ENCODE data around the gene DCTN4. TPM values are rescaled to one million over a fixed set of nuclear protein-coding genes. Genes with fewer than 3 reads are reported as not detected.

The DCTN4 gene
- total RNA-seq, 1 experiment from 2014 or later: 51.9 TPM

GRCh38 chr5:150660108-150660831 is 98.5 kb downstream of the DCTN4 start:
- peaks cover 11% of the 10 kb centered on the region for H3K36me3 Mint-ChIP-seq (ENCODE audit: insufficient read depth, unreplicated experiment)
- no TSS peak for BruUV-seq (replicated peaks)
- TF ChIP-seq CTCF (IDR thresholded peaks at IDR 0.05; ENCODE audit: unreplicated experiment): no peak
- peaks cover 3% of the 10 kb centered on the region for H3K9me3 Mint-ChIP-seq (ENCODE audit: low read depth, unreplicated experiment)
- CTCF ChIA-PET: interaction anchor here (0.6 to 0.7 kb wide), 2 partner anchors 87 to 104 kb away, joined by 3 to 6 read pairs; no protein-coding TSS in a partner anchor
- H3K27ac Mint-ChIP-seq (ENCODE audit: unreplicated experiment): no peak overlapping the region
- peaks cover 59% of the 10 kb centered on the region for H3K27me3 Mint-ChIP-seq (ENCODE audit: unreplicated experiment)
- H3K4me3 Mint-ChIP-seq (ENCODE audit: low read depth, unreplicated experiment): no peak overlapping the region
- intact Hi-C loops (cut with micrococcal nuclease; ENCODE audit: unreplicated experiment): no loop called here
- H3K4me1 Mint-ChIP-seq (ENCODE audit: low read depth, unreplicated experiment): no peaks in the 10 kb centered on the region
- DNase-seq: no peak

- H3K36me3 Mint-ChIP-seq (ENCODE audit: insufficient read depth, unreplicated experiment): peaks cover 11% of the 10 kb centered on the region
- H3K9me3 Mint-ChIP-seq (ENCODE audit: low read depth, unreplicated experiment): peaks cover 3% of the 10 kb centered on the region
- no peak for TF ChIP-seq CTCF (IDR thresholded peaks at IDR 0.05; ENCODE audit: unreplicated experiment)
- H3K27me3 Mint-ChIP-seq (ENCODE audit: unreplicated experiment): peaks cover 52% of the 10 kb centered on the region
- no peaks in the 10 kb centered on the region for H3K4me1 Mint-ChIP-seq (ENCODE audit: low read depth, unreplicated experiment)
- H3K27ac Mint-ChIP-seq (ENCODE audit: unreplicated experiment): no peak overlapping the region
- CTCF ChIA-PET: interaction anchor here (0.6 kb wide), 1 partner anchor 86 kb away, joined by 6 read pairs; no protein-coding TSS in a partner anchor
- no TSS peak for BruUV-seq (replicated peaks)
- intact Hi-C loops (cut with micrococcal nuclease; ENCODE audit: unreplicated experiment): loop anchor here (5.0 kb wide), 1 partner anchor 188 kb away; the partner anchor contains the start of gene IRGM
- no peak for DNase-seq
- H3K4me3 Mint-ChIP-seq (ENCODE audit: low read depth, unreplicated experiment): no peak overlapping the region
Observed at GRCh38 chr5:150659360-150660107, 99.3 kb downstream of the DCTN4 start.

DNA sequence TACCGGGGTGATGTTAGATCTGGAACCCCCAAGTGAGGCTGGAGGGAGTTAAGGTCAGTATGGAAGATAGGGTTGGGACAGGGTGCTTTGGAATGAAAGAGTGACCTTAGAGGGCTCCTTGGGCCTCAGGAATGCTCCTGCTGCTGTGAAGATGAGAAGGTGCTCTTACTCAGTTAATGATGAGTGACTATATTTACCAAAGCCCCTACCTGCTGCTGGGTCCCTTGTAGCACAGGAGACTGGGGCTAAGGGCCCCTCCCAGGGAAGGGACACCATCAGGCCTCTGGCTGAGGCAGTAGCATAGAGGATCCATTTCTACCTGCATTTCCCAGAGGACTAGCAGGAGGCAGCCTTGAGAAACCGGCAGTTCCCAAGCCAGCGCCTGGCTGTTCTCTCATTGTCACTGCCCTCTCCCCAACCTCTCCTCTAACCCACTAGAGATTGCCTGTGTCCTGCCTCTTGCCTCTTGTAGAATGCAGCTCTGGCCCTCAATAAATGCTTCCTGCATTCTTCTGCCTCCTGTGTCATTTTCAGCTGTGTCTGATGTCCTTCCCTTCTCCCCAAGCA is 100.0 kb downstream of the DCTN4 start:
- no peak overlapping the region for H3K4me3 Mint-ChIP-seq (ENCODE audit: low read depth, unreplicated experiment)
- DNase-seq: no peak
- no peak for TF ChIP-seq CTCF (IDR thresholded peaks at IDR 0.05; ENCODE audit: unreplicated experiment)
- peaks cover 3% of the 10 kb centered on the region for H3K9me3 Mint-ChIP-seq (ENCODE audit: low read depth, unreplicated experiment)
- H3K4me1 Mint-ChIP-seq (ENCODE audit: low read depth, unreplicated experiment): no peaks in the 10 kb centered on the region
- no TSS peak for BruUV-seq (replicated peaks)
- peaks cover 11% of the 10 kb centered on the region for H3K36me3 Mint-ChIP-seq (ENCODE audit: insufficient read depth, unreplicated experiment)
- intact Hi-C loops (cut with micrococcal nuclease; ENCODE audit: unreplicated experiment): loop anchor here (5.0 kb wide), 1 partner anchor 189 kb away; the partner anchor contains the start of gene IRGM
- H3K27me3 Mint-ChIP-seq (ENCODE audit: unreplicated experiment): peaks cover 47% of the 10 kb centered on the region
- CTCF ChIA-PET: no interaction called here
- no peak overlapping the region for H3K27ac Mint-ChIP-seq (ENCODE audit: unreplicated experiment)

Other genes starting within 250 kb of the DCTN4 start
- 0.92 and 2.5 TPM in 2 replicates for gene SYNPO, start 118.4 kb downstream of the DCTN4 start, total RNA-seq (2022)
- gene MYOZ3, start 97.8 kb downstream of the DCTN4 start, total RNA-seq (2022): not detected in 2 replicates
- 53.4 and 60.8 TPM in 2 replicates for gene RBM22, start 58.0 kb downstream of the DCTN4 start, total RNA-seq (2022)
- 6.9 and 8.4 TPM in 2 replicates for gene SMIM3, start 19.7 kb upstream of the DCTN4 start, total RNA-seq (2022)
- not detected in 2 replicates for gene IRGM, start 87.5 kb upstream of the DCTN4 start, total RNA-seq (2022)
- gene ZNF300, start 146.0 kb upstream of the DCTN4 start, total RNA-seq (2022): 9.1 and 11.3 TPM in 2 replicates